Measurements from ENCODE around the gene MYL6. TPM values are rescaled to one million over a fixed set of nuclear protein-coding genes. Genes with fewer than 3 reads are reported as not detected.

The MYL6 gene
- total RNA-seq, 6 experiments from 2014 or later: 409 to 644 (median 490) TPM

GRCh38 chr12:56189099-56189917, 31.1 kb downstream of the MYL6 start, which contains the start of gene SMARCC2:
SMARCC2 (minus strand) TSS chr12:56189483; CDS start chr12:56189461, 22 bp downstream.
- Histone ChIP-seq H3K27me3 (no peaks in the 10 kb centered on the region), H3K4me1 (peaks cover 0 to 13% (median 6%) of the 10 kb centered on the region in 4 donors), H3K4me3 (peak within 1 kb of the TSS; percentile 57 to 80 (median 80)), H3K36me3 (peaks cover 0 to 18% (median 2%) of the 10 kb centered on the region in 4 donors), H3K9me3 (no peaks in the 10 kb centered on the region), H3K27ac (peak within 1 kb of the TSS; percentile 78 to 93 (median 82))
- TF ChIP-seq CTCF (IDR thresholded peaks at IDR 0.05) (peak; percentile 62 to 88 (median 72)), POLR2A (IDR thresholded peaks at IDR 0.05) (peak; percentile 12)
- ATAC-seq (peak; percentile 84 to 93 (median 90)), DNase-seq (peak; percentile 90 to 93 (median 91))
- 2% methylated on average over 8 of the region's 93 CpGs for WGBS (ENCODE audit: insufficient coverage, low coverage, low lambda C conversion rate, missing lambda C conversion rate)
- intact Hi-C loops (cut with DNase I): loop anchor here (5.0 kb wide), 2 partner anchors 57 to 62 kb away; partner anchors contain the start of gene ESYT1 (in 1 of the 2)

DNA sequence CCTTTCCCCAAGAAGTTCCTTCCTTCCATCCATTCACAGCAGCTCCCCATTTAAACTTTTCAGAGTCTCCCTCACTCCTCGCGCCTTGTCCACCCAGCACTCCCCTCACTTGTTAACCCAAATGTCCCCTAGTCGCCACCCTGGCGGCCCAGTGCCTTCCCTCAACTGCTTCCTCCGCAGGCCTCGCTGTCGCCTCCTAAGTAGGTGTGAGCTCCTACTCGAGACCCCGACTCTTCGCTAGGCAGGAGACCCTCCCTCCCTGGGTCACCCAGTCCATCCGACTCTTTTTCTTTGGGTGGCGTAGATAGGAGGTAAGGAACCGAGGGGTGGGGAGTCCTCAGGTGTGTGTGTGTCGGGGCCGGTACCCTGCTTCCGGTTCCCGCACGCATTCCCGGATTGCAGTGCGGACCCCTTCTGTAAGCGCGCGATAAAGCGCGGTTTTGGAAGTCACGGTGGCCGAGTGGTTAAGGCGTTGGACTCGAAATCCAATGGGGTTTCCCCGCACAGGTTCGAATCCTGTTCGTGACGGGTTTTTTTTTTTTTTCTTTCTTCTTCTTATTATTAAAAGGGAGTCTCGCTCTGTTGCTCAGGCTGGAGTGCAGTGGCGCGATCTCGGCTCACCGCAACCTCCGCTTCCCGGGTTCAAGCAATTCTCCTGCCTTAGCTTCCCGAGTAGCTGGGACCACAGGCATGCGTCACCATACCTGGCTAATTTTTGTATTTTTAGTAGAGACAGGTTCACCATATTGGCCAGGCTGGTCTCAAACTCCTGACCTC, 31.9 kb downstream of the MYL6 start:
- H3K9me3 ChIP-seq: no peaks in the 10 kb centered on the region
- ATAC-seq: peak; percentile 59 to 74 (median 65)

DNA sequence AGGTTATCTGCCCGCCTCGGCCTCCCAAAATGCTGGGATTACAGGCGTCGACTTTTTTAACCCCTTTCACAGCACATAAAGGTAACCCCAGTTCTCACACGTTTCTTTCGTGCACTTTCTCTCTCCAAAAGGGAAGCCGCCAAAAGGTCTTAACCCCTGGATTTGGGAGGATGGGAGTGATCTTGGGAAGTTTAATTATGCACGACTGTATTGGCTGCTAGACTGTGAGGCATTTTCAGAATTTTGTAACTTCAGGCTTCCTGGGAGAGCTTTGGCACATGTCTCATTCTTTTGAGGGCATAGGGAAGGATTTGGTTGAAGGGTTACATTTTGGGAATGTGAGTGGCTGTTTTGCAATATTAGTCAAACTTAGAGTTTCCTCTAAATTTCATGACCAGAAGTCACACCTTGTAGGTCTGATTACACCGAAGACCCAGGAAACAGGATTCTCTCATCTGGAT, 32.6 kb downstream of the MYL6 start:
- intact Hi-C loops (cut with DNase I): no loop called here
- DNase-seq (no peak), ATAC-seq (no peak)
- Histone ChIP-seq H3K4me1 (peaks cover 0 to 13% (median 6%) of the 10 kb centered on the region in 4 donors), H3K4me3 (peak overlapping the region; percentile 44 to 80 (median 77)), H3K27me3 (no peaks in the 10 kb centered on the region), H3K9me3 (no peaks in the 10 kb centered on the region), H3K36me3 (peaks cover 0 to 4% (median 2%) of the 10 kb centered on the region in 4 donors), H3K27ac (peak overlapping the region; percentile 78 to 93 (median 82))
- TF ChIP-seq POLR2A (IDR thresholded peaks at IDR 0.05): no peak
- no peak for TF ChIP-seq CTCF (IDR thresholded peaks at IDR 0.05)
- 10% methylated on average over 8 of the region's 9 CpGs for WGBS (ENCODE audit: insufficient coverage, low coverage, low lambda C conversion rate, missing lambda C conversion rate)

More for the DNA sequence above, 31.9 kb downstream of the MYL6 start:
- Histone ChIP-seq H3K4me1 (peaks cover 0 to 13% (median 6%) of the 10 kb centered on the region in 4 donors), H3K4me3 (peak overlapping the region; percentile 44 to 80 (median 77)), H3K36me3 (peaks cover 0 to 10% (median 2%) of the 10 kb centered on the region in 4 donors), H3K27me3 (no peaks in the 10 kb centered on the region), H3K27ac (peak overlapping the region; percentile 78 to 93 (median 82))
- WGBS (ENCODE audit: insufficient coverage, low coverage, low lambda C conversion rate, missing lambda C conversion rate): 0% methylated on average over 39 of the region's 42 CpGs
- intact Hi-C loops (cut with DNase I): loop anchor here (5.0 kb wide), 2 partner anchors 58 to 63 kb away; partner anchors contain the start of gene ESYT1 (in 1 of the 2)
- TF ChIP-seq CTCF (IDR thresholded peaks at IDR 0.05): no peak
- TF ChIP-seq POLR2A (IDR thresholded peaks at IDR 0.05): no peak
- peak; percentile 77 to 87 (median 78) for DNase-seq

DNA sequence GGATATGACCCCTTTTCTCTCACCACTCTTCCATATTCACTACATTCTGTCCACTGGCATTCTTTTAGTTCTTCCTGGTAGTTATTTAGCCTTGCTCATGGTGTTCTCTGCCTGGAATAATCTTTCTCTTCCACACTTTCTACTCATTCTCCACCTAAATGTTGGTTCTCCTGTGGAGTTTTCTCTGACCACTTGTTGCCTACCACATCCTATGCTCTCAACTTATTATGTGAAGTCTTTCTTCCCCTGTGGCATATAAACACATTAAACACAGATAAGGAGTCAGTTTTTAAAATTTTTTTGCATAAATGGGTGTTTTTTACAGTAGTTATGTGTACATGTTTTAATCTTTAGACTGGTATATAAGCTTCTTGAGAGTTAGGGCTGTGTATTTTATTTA, 34.4 kb downstream of the MYL6 start:
- H3K4me1 ChIP-seq: peaks cover 0 to 12% (median 6%) of the 10 kb centered on the region in 4 donors
- H3K4me3 ChIP-seq: no peak overlapping the region
- H3K27ac ChIP-seq: no peak overlapping the region
- intact Hi-C loops (cut with DNase I): no loop called here
- no peak for DNase-seq
- no peak for ATAC-seq
- H3K9me3 ChIP-seq: no peaks in the 10 kb centered on the region
- no peaks in the 10 kb centered on the region for H3K27me3 ChIP-seq
- no peaks in the 10 kb centered on the region for H3K36me3 ChIP-seq
- TF ChIP-seq CTCF (IDR thresholded peaks at IDR 0.05): no peak
- TF ChIP-seq POLR2A (IDR thresholded peaks at IDR 0.05): no peak

Measured in right lobe of liver (tissue), 6 donors.